CD14-positive monocyte (primary cell): ENCODE data around the gene PLAC1. TPM values are rescaled to one million over a fixed set of nuclear protein-coding genes. Genes with fewer than 3 reads are reported as not detected.

Experiments
- DNase-seq, 3 donors: peaks; one replicate each; pipeline ENCODE4 v3.0.0-alpha.2; 2011 to 2022
- H2AFZ ChIP-seq: 2 replicates; pipeline ENCODE4 v1.6.0; 2012; ENCODE audit warnings: mild to moderate bottlenecking, low read depth, low read length, inconsistent platforms; ENCODE audit not compliant: insufficient read depth, poor library complexity, severe bottlenecking
- H3K27ac ChIP-seq, 2 donors: 1 replicate in 1 of 2; 2 replicates in 1 of 2; pipeline ENCODE4 v1.5.1; 2012 to 2013; ENCODE audit warnings: low read length in 2 of 2, control low read depth in 1 of 2, inconsistent platforms in 1 of 2, low read depth in 1 of 2, mild to moderate bottlenecking in 1 of 2
- H3K27me3 ChIP-seq, 2 donors: one replicate each; pipeline versions ENCODE4 v1.6.0 to v1.6.1; 2011 to 2013; ENCODE audit warnings: low read length in 2 of 2; ENCODE audit not compliant: control insufficient read depth in 2 of 2, insufficient read depth in 2 of 2
- H3K36me3 ChIP-seq, 2 donors: replicated peaks in 1 of 2; 1 replicate in 1 of 2; 2 replicates in 1 of 2; pipeline versions ENCODE4 v1.5.1 to v1.6.1; 2012 to 2013; ENCODE audit warnings: low read length in 2 of 2, control low read depth in 1 of 2, inconsistent platforms in 1 of 2, mild to moderate bottlenecking in 1 of 2; ENCODE audit not compliant: insufficient read depth in 2 of 2, control insufficient read depth in 1 of 2
- H3K4me1 ChIP-seq, 2 donors: 1 replicate in 1 of 2; 2 replicates in 1 of 2; pipeline versions ENCODE4 v1.5.1 to v1.6.1; 2012 to 2013; ENCODE audit warnings: low read length in 2 of 2, control low read depth in 1 of 2, inconsistent platforms in 1 of 2, mild to moderate bottlenecking in 1 of 2, moderate library complexity in 1 of 2; ENCODE audit not compliant: insufficient read depth in 2 of 2, control insufficient read depth in 1 of 2
- H3K4me2 ChIP-seq: replicated peaks from 2 replicates; pipeline ENCODE3; 2012; ENCODE audit warnings: low read length, moderate library complexity, mild to moderate bottlenecking; ENCODE audit not compliant: poor library complexity, severe bottlenecking; ENCODE audit errors: extremely low read depth
- H3K4me3 ChIP-seq, 3 experiments: fragments of 200-600 bp in 1 of 3; sonication (generic) in 1 of 3; replicated peaks in 1 of 3; 1 replicate in 2 of 3; 2 replicates in 1 of 3; pipeline ENCODE4 v1.5.1; 2011 to 2013; ENCODE audit warnings: low read length in 3 of 3, mild to moderate bottlenecking in 3 of 3, control low read depth in 2 of 3, low read depth in 2 of 3, inconsistent platforms in 1 of 3, moderate library complexity in 1 of 3
- H3K79me2 ChIP-seq: 2 replicates; pipeline ENCODE4 v1.6.0; 2012; ENCODE audit warnings: mild to moderate bottlenecking, control low read depth, inconsistent platforms, low read length, moderate library complexity; ENCODE audit not compliant: insufficient read depth
- H3K9ac ChIP-seq: 2 replicates; pipeline ENCODE4 v1.6.0; 2017; ENCODE audit warnings: low read length, mild to moderate bottlenecking; ENCODE audit not compliant: insufficient read depth, poor library complexity, severe bottlenecking
- H3K9me3 ChIP-seq, 2 donors: replicated peaks in 1 of 2; 1 replicate in 1 of 2; 2 replicates in 1 of 2; pipeline versions ENCODE4 v1.5.1 to v1.6.1; 2012 to 2013; ENCODE audit warnings: low read length in 2 of 2, control low read depth in 1 of 2; ENCODE audit not compliant: control insufficient read depth in 1 of 2, insufficient read depth in 1 of 2
- H4K20me1 ChIP-seq: 2 replicates; pipeline ENCODE4 v1.6.0; 2012; ENCODE audit warnings: mild to moderate bottlenecking, low read length, control low read depth, moderate library complexity; ENCODE audit not compliant: insufficient read depth
- H3K27ac Mint-ChIP-seq, 7 donors: one replicate each; pipeline ENCODE4 v1.8.0; 2020; ENCODE audit warnings: mild to moderate bottlenecking in 7 of 7, mixed read lengths in 7 of 7, moderate library complexity in 6 of 7, inconsistent platforms in 2 of 7
- H3K27me3 Mint-ChIP-seq, 3 donors: one replicate each; pipeline ENCODE4 v1.8.0; 2021 to 2022; ENCODE audit warnings: low read depth in 3 of 3, mild to moderate bottlenecking in 3 of 3, mixed read lengths in 3 of 3, moderate library complexity in 3 of 3, inconsistent platforms in 1 of 3
- H3K36me3 Mint-ChIP-seq, 2 donors: one replicate each; pipeline ENCODE4 v1.8.0; 2020; ENCODE audit warnings: mixed read lengths in 2 of 2, inconsistent platforms in 1 of 2, mild to moderate bottlenecking in 1 of 2
- H3K4me1 Mint-ChIP-seq: one replicate; pipeline ENCODE4 v1.8.0; 2020; ENCODE audit warnings: mild to moderate bottlenecking, mixed read lengths
- H3K4me3 Mint-ChIP-seq, 2 donors: one replicate each; pipeline ENCODE4 v1.8.0; 2020; ENCODE audit warnings: mild to moderate bottlenecking in 2 of 2, mixed read lengths in 2 of 2, moderate library complexity in 1 of 2
- H3K9me3 Mint-ChIP-seq, 7 donors: one replicate each; pipeline ENCODE4 v1.8.0; 2020 to 2022; ENCODE audit warnings: mixed read lengths in 7 of 7, mild to moderate bottlenecking in 6 of 7, moderate library complexity in 6 of 7, inconsistent platforms in 2 of 7
- CTCF ChIP-seq: fragments of 200-600 bp; IDR thresholded peaks from one replicate; pipeline ENCODE4 v1.8.0; 2022; ENCODE audit warnings: antibody characterized with exemption, mild to moderate bottlenecking
- WGBS: methylation state at CpG from one replicate; pipeline ENCODE4 v1.1.5; 2013; ENCODE audit warnings: missing lambda C conversion rate; ENCODE audit not compliant: insufficient coverage; 5-methylcytosine and 5-hydroxymethylcytosine counted together
- intact Hi-C, 2 donors: fragments of 100-400 bp; cut with micrococcal nuclease; formaldehyde crosslinking; loops; one replicate each; pipeline versions ENCODE4 v1.15.0 to v1.15.1; 2023
- polyA plus RNA-seq, 3 donors: library from polyadenylated mRNA; depleted of rRNA in 1 of 3; unstranded in 2 of 3; stranded (reverse) in 1 of 3; fragments of 300-500 nt in 2 of 3; fragments of >200 nt in 1 of 3; fragmentation: Illumina TruSeq in 2 of 3; gene quantifications; 1 replicate in 2 of 3; 2 replicates in 1 of 3; pipeline ENCODE4 v1.2.3, GENCODE V29; 2012 to 2021

PLAC1 gene
- polyA plus RNA-seq, 3 donors, result not detected

GRCh38 chrX:134692233-134692632 is 34.0 kb upstream of the PLAC1 start:
- H3K9me3 ChIP-seq, result no peaks in the 10 kb centered on the region
- no peaks in the 10 kb centered on the region for H4K20me1 ChIP-seq
- H3K9me3 Mint-ChIP-seq, result peaks cover 0 to 6% (median 0%) of the 10 kb centered on the region in 7 donors
- no peaks in the 10 kb centered on the region for H3K36me3 Mint-ChIP-seq
- no peak overlapping the region for H3K4me3 ChIP-seq
- H3K4me2 ChIP-seq, result no peak overlapping the region
- peaks cover 3 to 6% of the 10 kb centered on the region in 2 donors for H3K4me1 ChIP-seq
- H3K27ac ChIP-seq, result no peak overlapping the region
- no peak for DNase-seq
- H3K4me3 Mint-ChIP-seq, result no peak overlapping the region
- H3K27me3 ChIP-seq, result no peaks in the 10 kb centered on the region
- H3K27me3 Mint-ChIP-seq, result peaks cover 0 to 6% (median 0%) of the 10 kb centered on the region in 3 donors
- no peak overlapping the region for H2AFZ ChIP-seq
- WGBS, result 40% methylated on average over 1 of the region's 1 CpG
- H3K27ac Mint-ChIP-seq, result no peak overlapping the region
- H3K4me1 Mint-ChIP-seq, result peaks cover 20% of the 10 kb centered on the region
- no peaks in the 10 kb centered on the region for H3K79me2 ChIP-seq
- H3K36me3 ChIP-seq, result no peaks in the 10 kb centered on the region
- H3K9ac ChIP-seq, result no peak overlapping the region
- intact Hi-C loops, result no loop called here
- TF ChIP-seq CTCF, result no peak

GRCh38 chrX:134691453-134691852 is 33.2 kb upstream of the PLAC1 start:
- no peak overlapping the region for H2AFZ ChIP-seq
- no peak overlapping the region for H3K4me3 ChIP-seq
- no peak for TF ChIP-seq CTCF
- no peaks in the 10 kb centered on the region for H3K27me3 ChIP-seq
- H3K9ac ChIP-seq, result no peak overlapping the region
- no peak overlapping the region for H3K27ac ChIP-seq
- H4K20me1 ChIP-seq, result no peaks in the 10 kb centered on the region
- H3K79me2 ChIP-seq, result no peaks in the 10 kb centered on the region
- 100% methylated on average over 1 of the region's 7 CpGs for WGBS
- no peak overlapping the region for H3K4me3 Mint-ChIP-seq
- DNase-seq, result no peak
- H3K9me3 Mint-ChIP-seq, result peaks cover 0 to 3% (median 0%) of the 10 kb centered on the region in 7 donors
- H3K4me1 ChIP-seq, result peaks cover 3 to 6% of the 10 kb centered on the region in 2 donors
- H3K4me1 Mint-ChIP-seq, result peaks cover 18% of the 10 kb centered on the region
- no peaks in the 10 kb centered on the region for H3K9me3 ChIP-seq
- H3K36me3 Mint-ChIP-seq, result no peaks in the 10 kb centered on the region
- H3K4me2 ChIP-seq, result no peak overlapping the region
- H3K27me3 Mint-ChIP-seq, result peaks cover 0 to 6% (median 0%) of the 10 kb centered on the region in 3 donors
- H3K36me3 ChIP-seq, result no peaks in the 10 kb centered on the region
- H3K27ac Mint-ChIP-seq, result no peak overlapping the region
- intact Hi-C loops, result no loop called here
